ENCODE data around the gene CEP41. TPM values are rescaled to one million over a fixed set of nuclear protein-coding genes. Genes with fewer than 3 reads are reported as not detected.

CEP41 gene
- polyA plus RNA-seq, 2 of the 4 experiments (the other 2 are of a cell fraction) = 13.0 to 23.1 TPM

DNA sequence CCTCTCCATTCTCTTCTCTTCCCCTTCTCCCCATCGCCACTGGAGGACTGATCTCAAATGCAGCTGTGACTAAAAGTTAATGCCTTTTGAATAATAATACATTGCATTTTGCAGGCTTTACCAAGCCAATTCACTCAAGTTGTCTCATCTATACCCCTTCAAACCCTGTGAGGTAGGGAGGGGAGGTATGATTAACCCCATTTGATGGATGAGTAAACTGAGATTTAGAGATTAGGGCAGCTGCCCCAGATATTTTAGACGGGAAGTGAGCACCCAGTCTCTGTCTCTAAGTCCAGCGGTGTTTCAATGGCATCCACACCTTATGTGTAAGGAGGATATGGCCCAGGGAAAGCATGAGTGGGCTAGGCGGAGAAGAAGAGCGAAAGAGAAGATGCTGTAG, 95.1 kb downstream of the CEP41 start:
- 76% methylated on average over 5 of the region's 5 CpGs for WGBS (ENCODE audit: missing lambda C conversion rate)
- ChIA-PET CTCF (interaction anchor here (0.7 kb wide), 1 partner anchor 20 kb away, joined by 3 read pairs; no protein-coding TSS in a partner anchor), POLR2A (no interaction called here)
- DNase-seq (ENCODE audit: low read depth in 1 of 2, low spot score in 1 of 2) (no peak), ATAC-seq (no peak), FAIRE-seq (no peak)
- Histone ChIP-seq H3K4me2 (no peak overlapping the region), H3K4me3 (no peak overlapping the region), H3K4me1 (no peaks in the 10 kb centered on the region), H3K9me3 (0 out of 3 replicates have a peak, but pooled peaks cover 9% of the 10 kb centered on the region), H3K27ac (no peak overlapping the region)
- TF ChIP-seq, protein P1, sequence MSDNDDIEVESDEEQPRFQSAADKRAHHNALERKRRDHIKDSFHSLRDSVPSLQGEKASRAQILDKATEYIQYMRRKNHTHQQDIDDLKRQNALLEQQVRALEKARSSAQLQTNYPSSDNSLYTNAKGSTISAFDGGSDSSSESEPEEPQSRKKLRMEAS (IDR thresholded peaks at IDR 0.05) = no peak
- no peak for TF ChIP-seq SREBF2 (IDR thresholded peaks at IDR 0.05)
- no peak for TF ChIP-seq TFCP2L1 (CRISPR knock-in tag; IDR thresholded peaks at IDR 0.05)
- no peak for TF ChIP-seq POLR2A (IDR thresholded peaks at IDR 0.05; ENCODE audit: low read length)
- no peak for TF ChIP-seq CHD4 (IDR thresholded peaks at IDR 0.05; ENCODE audit: borderline replicate concordance)
- TF ChIP-seq FOXS1 (CRISPR knock-in tag; IDR thresholded peaks at IDR 0.05) = no peak
- no peak for TF ChIP-seq GATA3 (IDR thresholded peaks at IDR 0.05; ENCODE audit: borderline replicate concordance)
- TF ChIP-seq EP300 (IDR thresholded peaks at IDR 0.05) = no peak
- no peak for TF ChIP-seq BHLHE40 (IDR thresholded peaks at IDR 0.05; ENCODE audit: low read depth, low read length)
- no peak for TF ChIP-seq NPAS2 (CRISPR knock-in tag; IDR thresholded peaks at IDR 0.05; ENCODE audit: borderline replicate concordance)
- TF ChIP-seq EHF (CRISPR knock-in tag; IDR thresholded peaks at IDR 0.05) = no peak
- no peak for TF ChIP-seq ZFP36 (IDR thresholded peaks at IDR 0.05; ENCODE audit: borderline replicate concordance, partially characterized antibody)
- TF ChIP-seq MAZ (IDR thresholded peaks at IDR 0.05; ENCODE audit: borderline replicate concordance, low read depth, low read length) = no peak
- TF ChIP-seq RNF2 (IDR thresholded peaks at IDR 0.05; ENCODE audit: borderline replicate concordance, low read depth) = no peak
- TF ChIP-seq, protein P2, sequence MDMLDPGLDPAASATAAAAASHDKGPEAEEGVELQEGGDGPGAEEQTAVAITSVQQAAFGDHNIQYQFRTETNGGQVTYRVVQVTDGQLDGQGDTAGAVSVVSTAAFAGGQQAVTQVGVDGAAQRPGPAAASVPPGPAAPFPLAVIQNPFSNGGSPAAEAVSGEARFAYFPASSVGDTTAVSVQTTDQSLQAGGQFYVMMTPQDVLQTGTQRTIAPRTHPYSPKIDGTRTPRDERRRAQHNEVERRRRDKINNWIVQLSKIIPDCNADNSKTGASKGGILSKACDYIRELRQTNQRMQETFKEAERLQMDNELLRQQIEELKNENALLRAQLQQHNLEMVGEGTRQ (IDR thresholded peaks at IDR 0.05) = no peak
- no peak for TF ChIP-seq HOXB13 (CRISPR knock-in tag; IDR thresholded peaks at IDR 0.05; ENCODE audit: low read depth)
- TF ChIP-seq CHD2 (IDR thresholded peaks at IDR 0.05; ENCODE audit: low read length, partially characterized antibody) = no peak
- no peak for TF ChIP-seq TP53 (CRISPR knock-in tag; IDR thresholded peaks at IDR 0.05)

DNA sequence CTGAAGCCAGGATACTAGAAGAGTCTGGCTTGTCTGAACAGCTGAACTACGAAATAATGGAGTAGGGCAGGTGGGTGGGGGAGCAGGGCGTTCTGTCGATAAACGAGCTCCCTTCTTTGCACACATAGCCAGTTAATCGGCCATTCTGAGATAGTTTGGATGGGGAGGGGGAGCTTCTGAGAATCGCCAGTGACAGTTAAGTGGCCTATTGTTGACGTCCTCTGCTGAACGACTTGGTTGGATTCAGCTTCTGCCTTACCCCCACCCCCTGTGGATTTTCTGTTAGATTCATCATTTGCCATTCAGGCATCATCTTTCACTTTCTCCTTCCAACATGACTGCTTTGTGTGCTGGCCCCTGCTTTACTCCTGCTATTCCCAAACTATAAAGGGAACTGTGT, 95.7 kb downstream of the CEP41 start:
- 0 out of 3 replicates have a peak, but pooled peaks cover 9% of the 10 kb centered on the region for H3K9me3 ChIP-seq
- H3K4me2 ChIP-seq = no peak overlapping the region
- DNase-seq (ENCODE audit: low read depth in 1 of 2, low spot score in 1 of 2) = no peak
- ChIA-PET POLR2A (no interaction called here), CTCF (interaction anchor here (1.0 kb wide), 1 partner anchor 20 kb away, joined by 3 read pairs; no protein-coding TSS in a partner anchor)
- no peak for FAIRE-seq
- no peak overlapping the region for H3K27ac ChIP-seq
- no peak for TF ChIP-seq KDM1A (IDR thresholded peaks at IDR 0.05; ENCODE audit: low read depth)
- TF ChIP-seq POLR2AphosphoS2 (conservative IDR thresholded peaks at IDR 0.05; ENCODE audit: low read length) = no peak
- no peak for TF ChIP-seq SMC3 (IDR thresholded peaks at IDR 0.05)
- H3K4me3 ChIP-seq = no peak overlapping the region
- 60% methylated on average over 8 of the region's 8 CpGs for WGBS (ENCODE audit: missing lambda C conversion rate)
- H3K4me1 ChIP-seq = no peaks in the 10 kb centered on the region
- ATAC-seq = no peak

DNA sequence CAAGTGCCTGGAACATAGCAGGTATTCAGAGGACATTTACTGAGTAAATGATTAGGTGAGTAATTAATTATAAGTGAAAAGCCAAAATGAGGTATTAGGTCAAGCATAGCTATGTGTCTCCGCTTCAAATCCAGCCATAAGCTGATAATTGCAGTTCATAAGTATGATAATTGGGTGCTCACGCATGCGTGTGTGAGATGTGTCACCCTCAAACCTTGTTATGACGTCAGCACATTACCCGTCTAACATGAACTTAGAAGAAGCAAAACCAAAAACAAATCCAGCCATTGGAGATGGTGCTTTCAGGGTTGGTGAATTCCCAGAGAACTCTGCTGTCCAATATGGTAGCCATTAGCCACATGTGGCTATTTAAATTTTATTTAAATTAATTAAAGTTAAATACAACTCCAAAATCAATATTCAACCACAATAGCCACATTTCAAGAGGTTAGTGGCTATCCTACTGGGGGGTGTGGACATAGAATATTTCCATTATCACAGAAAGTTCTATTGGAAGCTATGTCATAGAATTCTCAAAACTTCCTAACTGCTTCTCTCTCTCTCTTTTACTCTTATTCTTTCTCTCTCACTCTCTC, 96.4 kb downstream of the CEP41 start, which contains the start of gene CPA5:
Gene CPA5 (plus strand): TSS at position 546 of the 596 bp plus-strand sequence. CDS start 1,670 bp downstream, outside the sequence.
- ATAC-seq (no peak), DNase-seq (ENCODE audit: low read depth in 1 of 2, low spot score in 1 of 2) (no peak), FAIRE-seq (no peak)
- ChIA-PET POLR2A (no interaction called here), CTCF (interaction anchor here (1.0 kb wide), 1 partner anchor 21 kb away, joined by 3 read pairs; no protein-coding TSS in a partner anchor)
- WGBS (ENCODE audit: missing lambda C conversion rate) = 76% methylated on average over 5 of the region's 5 CpGs
- no peak within 1 kb of the TSS for H3K27ac ChIP-seq
- H3K4me1 ChIP-seq = no peaks in the 10 kb centered on the region
- TF ChIP-seq, protein P3, sequence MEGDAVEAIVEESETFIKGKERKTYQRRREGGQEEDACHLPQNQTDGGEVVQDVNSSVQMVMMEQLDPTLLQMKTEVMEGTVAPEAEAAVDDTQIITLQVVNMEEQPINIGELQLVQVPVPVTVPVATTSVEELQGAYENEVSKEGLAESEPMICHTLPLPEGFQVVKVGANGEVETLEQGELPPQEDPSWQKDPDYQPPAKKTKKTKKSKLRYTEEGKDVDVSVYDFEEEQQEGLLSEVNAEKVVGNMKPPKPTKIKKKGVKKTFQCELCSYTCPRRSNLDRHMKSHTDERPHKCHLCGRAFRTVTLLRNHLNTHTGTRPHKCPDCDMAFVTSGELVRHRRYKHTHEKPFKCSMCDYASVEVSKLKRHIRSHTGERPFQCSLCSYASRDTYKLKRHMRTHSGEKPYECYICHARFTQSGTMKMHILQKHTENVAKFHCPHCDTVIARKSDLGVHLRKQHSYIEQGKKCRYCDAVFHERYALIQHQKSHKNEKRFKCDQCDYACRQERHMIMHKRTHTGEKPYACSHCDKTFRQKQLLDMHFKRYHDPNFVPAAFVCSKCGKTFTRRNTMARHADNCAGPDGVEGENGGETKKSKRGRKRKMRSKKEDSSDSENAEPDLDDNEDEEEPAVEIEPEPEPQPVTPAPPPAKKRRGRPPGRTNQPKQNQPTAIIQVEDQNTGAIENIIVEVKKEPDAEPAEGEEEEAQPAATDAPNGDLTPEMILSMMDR (IDR thresholded peaks at IDR 0.05) = no peak
- H3K4me2 ChIP-seq = no peak within 1 kb of the TSS
- no peak within 1 kb of the TSS for H3K4me3 ChIP-seq
- 0 out of 3 replicates have a peak, but pooled peaks cover 9% of the 10 kb centered on the region for H3K9me3 ChIP-seq

Small RNAs within 50 kb of the gene (small RNA-seq; reads per million reads assigned to genes)
- gene RF02148 (0 reads per million in 6 experiments), gene RF02149 (0 reads per million in 6 experiments), gene RF02150 (0 reads per million in 6 experiments)

Other genes with a start within 250 kb of the CEP41 start
- 33.9 and 36.6 TPM in 2 replicates for gene TMEM209, start 235.6 kb downstream of the CEP41 start, polyA plus RNA-seq (2011; rRNA removed)
- 12.8 to 13.3 TPM (median 12.8 TPM) in 3 replicates for gene TMEM209, start 235.6 kb downstream of the CEP41 start, polyA plus RNA-seq (2017; fragmentation: RNase III; extraction: RNeasy Plus Mini Kit Qiagen cat#74134 plus additional on column Dnase treatment)
- not detected in 2 replicates for gene SSMEM1, start 233.2 kb downstream of the CEP41 start, polyA plus RNA-seq (2011; rRNA removed)
- not detected in 3 replicates for gene SSMEM1, start 233.2 kb downstream of the CEP41 start, polyA plus RNA-seq (2017; fragmentation: RNase III; extraction: RNeasy Plus Mini Kit Qiagen cat#74134 plus additional on column Dnase treatment)
- gene CPA2, start 174.2 kb downstream of the CEP41 start, polyA plus RNA-seq (2011; rRNA removed) = not detected in 2 replicates
- not detected in 3 replicates for gene CPA2, start 174.2 kb downstream of the CEP41 start, polyA plus RNA-seq (2017; fragmentation: RNase III; extraction: RNeasy Plus Mini Kit Qiagen cat#74134 plus additional on column Dnase treatment)
- gene CPA4, start 147.9 kb downstream of the CEP41 start, polyA plus RNA-seq (2011; rRNA removed) = 0.87 and 1.0 TPM in 2 replicates
- gene CPA4, start 147.9 kb downstream of the CEP41 start, polyA plus RNA-seq (2017; fragmentation: RNase III; extraction: RNeasy Plus Mini Kit Qiagen cat#74134 plus additional on column Dnase treatment) = 7.5 to 15.0 TPM (median 7.7 TPM) in 3 replicates
- gene CPA5, start 96.2 kb downstream of the CEP41 start, polyA plus RNA-seq (2011; rRNA removed) = not detected in 2 replicates
- gene CPA5, start 96.2 kb downstream of the CEP41 start, polyA plus RNA-seq (2017; fragmentation: RNase III; extraction: RNeasy Plus Mini Kit Qiagen cat#74134 plus additional on column Dnase treatment) = not detected in 3 replicates
- gene CPA1, start 60.5 kb downstream of the CEP41 start, polyA plus RNA-seq (2011; rRNA removed) = not detected in 2 replicates
- gene CPA1, start 60.5 kb downstream of the CEP41 start, polyA plus RNA-seq (2017; fragmentation: RNase III; extraction: RNeasy Plus Mini Kit Qiagen cat#74134 plus additional on column Dnase treatment) = not detected in 3 replicates
- 85.1 and 105 TPM in 2 replicates for gene MEST, start 51.1 kb upstream of the CEP41 start, polyA plus RNA-seq (2011; rRNA removed)
- gene MEST, start 51.1 kb upstream of the CEP41 start, polyA plus RNA-seq (2017; fragmentation: RNase III; extraction: RNeasy Plus Mini Kit Qiagen cat#74134 plus additional on column Dnase treatment) = 31.2 to 33.6 TPM (median 32.6 TPM) in 3 replicates
- gene COPG2, start 227.7 kb upstream of the CEP41 start, polyA plus RNA-seq (2011; rRNA removed) = 39.5 and 42.0 TPM in 2 replicates
- 16.4 to 18.6 TPM (median 17.1 TPM) in 3 replicates for gene COPG2, start 227.7 kb upstream of the CEP41 start, polyA plus RNA-seq (2017; fragmentation: RNase III; extraction: RNeasy Plus Mini Kit Qiagen cat#74134 plus additional on column Dnase treatment)
- not detected in 2 replicates for gene TSGA13, start 245.5 kb upstream of the CEP41 start, polyA plus RNA-seq (2011; rRNA removed)
- gene TSGA13, start 245.5 kb upstream of the CEP41 start, polyA plus RNA-seq (2017; fragmentation: RNase III; extraction: RNeasy Plus Mini Kit Qiagen cat#74134 plus additional on column Dnase treatment) = not detected in 3 replicates